ENCODE results near the gene SBK1. TPM values are rescaled to one million over a fixed set of nuclear protein-coding genes. Genes with fewer than 3 reads are reported as not detected.

Gene SBK1
- total and polyA plus RNA-seq, 10 of the 15 experiments (the other 5 are each of a cell fraction or from before 2014, with no cell fraction given): 0.04 to 0.26 (median 0.06) TPM; not detected in 4

DNA sequence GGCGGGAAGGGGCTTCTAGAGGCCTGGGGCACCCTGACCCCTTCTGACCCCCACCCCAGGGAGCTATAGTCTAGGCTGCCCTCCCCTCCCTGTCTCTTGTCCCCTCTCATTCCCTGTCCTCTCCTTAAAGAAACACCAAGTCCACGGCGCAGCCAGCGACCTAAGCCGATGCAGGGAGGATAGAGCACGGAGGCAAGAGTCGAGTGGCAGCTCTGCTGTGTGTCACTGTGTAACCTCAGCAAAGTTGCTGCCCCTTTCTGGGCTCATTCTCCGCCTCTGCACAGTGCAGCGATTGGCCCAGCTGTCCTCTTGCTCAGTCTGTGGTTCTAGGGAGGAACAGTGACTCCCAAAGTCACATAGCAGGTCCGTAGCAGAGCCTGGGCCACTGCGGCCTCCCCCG is 36.5 kb upstream of the SBK1 start:
- Histone ChIP-seq H3K79me2 (ENCODE audit: control insufficient read depth, insufficient read depth, low read length) (no peaks in the 10 kb centered on the region), H3K9ac (ENCODE audit: control insufficient read depth, insufficient read depth, low read length) (no peak overlapping the region), H4K20me1 (ENCODE audit: control insufficient read depth, insufficient read depth) (no peaks in the 10 kb centered on the region), H3K9me3 (replicated peaks; ENCODE audit: control insufficient read depth, insufficient read depth, low read length) (no peaks in the 10 kb centered on the region), H3K36me3 (ENCODE audit: control insufficient read depth in 2 of 2, insufficient read depth in 2 of 2, low read length in 1 of 2) (no peaks in the 10 kb centered on the region), H2AFZ (ENCODE audit: control insufficient read depth, low read depth, low read length) (no peak overlapping the region), H3K4me2 (ENCODE audit: control insufficient read depth, insufficient read depth) (no peak overlapping the region), H3K4me1 (ENCODE audit: control insufficient read depth, insufficient read depth, low read length) (no peaks in the 10 kb centered on the region), H3K27ac (ENCODE audit: control insufficient read depth, insufficient read depth) (no peak overlapping the region), H3K4me3 (no peak overlapping the region), H3K27me3 (replicated peaks in 1 of 2; ENCODE audit: control insufficient read depth in 2 of 2, insufficient read depth in 2 of 2, low read length in 1 of 2) (no peaks in the 10 kb centered on the region; a peak in 2 of 4 replicates)
- intact Hi-C loops (cut with micrococcal nuclease; ENCODE audit: unreplicated experiment): no loop called here
- ChIA-PET RAD21 (ENCODE audit: unreplicated experiment) (no interaction called here), POLR2A (no interaction called here), SMC1A (ENCODE audit: uncharacterized antibody, unreplicated experiment) (no interaction called here), CTCF (no interaction called here)
- in situ Hi-C loops (cut with MboI): no loop called here
- FAIRE-seq (no peak), DNase-seq (ENCODE audit: low read depth, low spot score) (no peak), ATAC-seq (no peak)
- no peak for TF ChIP-seq RCOR1 (conservative IDR thresholded peaks at IDR 0.05; ENCODE audit: low read depth, low read length)
- TF ChIP-seq SREBF2 (IDR thresholded peaks at IDR 0.05; ENCODE audit: low read length): no peak
- TF ChIP-seq ZNF207 (IDR thresholded peaks at IDR 0.05; ENCODE audit: borderline replicate concordance): no peak
- TF ChIP-seq SPI1 (IDR thresholded peaks at IDR 0.05; ENCODE audit: borderline replicate concordance, insufficient read depth, low read depth, low read length): no peak
- TF ChIP-seq, protein P1, sequence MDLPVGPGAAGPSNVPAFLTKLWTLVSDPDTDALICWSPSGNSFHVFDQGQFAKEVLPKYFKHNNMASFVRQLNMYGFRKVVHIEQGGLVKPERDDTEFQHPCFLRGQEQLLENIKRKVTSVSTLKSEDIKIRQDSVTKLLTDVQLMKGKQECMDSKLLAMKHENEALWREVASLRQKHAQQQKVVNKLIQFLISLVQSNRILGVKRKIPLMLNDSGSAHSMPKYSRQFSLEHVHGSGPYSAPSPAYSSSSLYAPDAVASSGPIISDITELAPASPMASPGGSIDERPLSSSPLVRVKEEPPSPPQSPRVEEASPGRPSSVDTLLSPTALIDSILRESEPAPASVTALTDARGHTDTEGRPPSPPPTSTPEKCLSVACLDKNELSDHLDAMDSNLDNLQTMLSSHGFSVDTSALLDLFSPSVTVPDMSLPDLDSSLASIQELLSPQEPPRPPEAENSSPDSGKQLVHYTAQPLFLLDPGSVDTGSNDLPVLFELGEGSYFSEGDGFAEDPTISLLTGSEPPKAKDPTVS (IDR thresholded peaks at IDR 0.05; ENCODE audit: low read depth, low read length): no peak
- no peak for TF ChIP-seq ASH2L (IDR thresholded peaks at IDR 0.05; ENCODE audit: borderline replicate concordance, low read depth)
- TF ChIP-seq EGR1 (IDR thresholded peaks at IDR 0.05; ENCODE audit: borderline replicate concordance in 1 of 2, low read depth in 2 of 2, low read length in 2 of 2): no peak
- TF ChIP-seq, protein P2, sequence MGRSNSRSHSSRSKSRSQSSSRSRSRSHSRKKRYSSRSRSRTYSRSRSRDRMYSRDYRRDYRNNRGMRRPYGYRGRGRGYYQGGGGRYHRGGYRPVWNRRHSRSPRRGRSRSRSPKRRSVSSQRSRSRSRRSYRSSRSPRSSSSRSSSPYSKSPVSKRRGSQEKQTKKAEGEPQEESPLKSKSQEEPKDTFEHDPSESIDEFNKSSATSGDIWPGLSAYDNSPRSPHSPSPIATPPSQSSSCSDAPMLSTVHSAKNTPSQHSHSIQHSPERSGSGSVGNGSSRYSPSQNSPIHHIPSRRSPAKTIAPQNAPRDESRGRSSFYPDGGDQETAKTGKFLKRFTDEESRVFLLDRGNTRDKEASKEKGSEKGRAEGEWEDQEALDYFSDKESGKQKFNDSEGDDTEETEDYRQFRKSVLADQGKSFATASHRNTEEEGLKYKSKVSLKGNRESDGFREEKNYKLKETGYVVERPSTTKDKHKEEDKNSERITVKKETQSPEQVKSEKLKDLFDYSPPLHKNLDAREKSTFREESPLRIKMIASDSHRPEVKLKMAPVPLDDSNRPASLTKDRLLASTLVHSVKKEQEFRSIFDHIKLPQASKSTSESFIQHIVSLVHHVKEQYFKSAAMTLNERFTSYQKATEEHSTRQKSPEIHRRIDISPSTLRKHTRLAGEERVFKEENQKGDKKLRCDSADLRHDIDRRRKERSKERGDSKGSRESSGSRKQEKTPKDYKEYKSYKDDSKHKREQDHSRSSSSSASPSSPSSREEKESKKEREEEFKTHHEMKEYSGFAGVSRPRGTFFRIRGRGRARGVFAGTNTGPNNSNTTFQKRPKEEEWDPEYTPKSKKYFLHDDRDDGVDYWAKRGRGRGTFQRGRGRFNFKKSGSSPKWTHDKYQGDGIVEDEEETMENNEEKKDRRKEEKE (IDR thresholded peaks at IDR 0.05): no peak
- TF ChIP-seq, protein P3, sequence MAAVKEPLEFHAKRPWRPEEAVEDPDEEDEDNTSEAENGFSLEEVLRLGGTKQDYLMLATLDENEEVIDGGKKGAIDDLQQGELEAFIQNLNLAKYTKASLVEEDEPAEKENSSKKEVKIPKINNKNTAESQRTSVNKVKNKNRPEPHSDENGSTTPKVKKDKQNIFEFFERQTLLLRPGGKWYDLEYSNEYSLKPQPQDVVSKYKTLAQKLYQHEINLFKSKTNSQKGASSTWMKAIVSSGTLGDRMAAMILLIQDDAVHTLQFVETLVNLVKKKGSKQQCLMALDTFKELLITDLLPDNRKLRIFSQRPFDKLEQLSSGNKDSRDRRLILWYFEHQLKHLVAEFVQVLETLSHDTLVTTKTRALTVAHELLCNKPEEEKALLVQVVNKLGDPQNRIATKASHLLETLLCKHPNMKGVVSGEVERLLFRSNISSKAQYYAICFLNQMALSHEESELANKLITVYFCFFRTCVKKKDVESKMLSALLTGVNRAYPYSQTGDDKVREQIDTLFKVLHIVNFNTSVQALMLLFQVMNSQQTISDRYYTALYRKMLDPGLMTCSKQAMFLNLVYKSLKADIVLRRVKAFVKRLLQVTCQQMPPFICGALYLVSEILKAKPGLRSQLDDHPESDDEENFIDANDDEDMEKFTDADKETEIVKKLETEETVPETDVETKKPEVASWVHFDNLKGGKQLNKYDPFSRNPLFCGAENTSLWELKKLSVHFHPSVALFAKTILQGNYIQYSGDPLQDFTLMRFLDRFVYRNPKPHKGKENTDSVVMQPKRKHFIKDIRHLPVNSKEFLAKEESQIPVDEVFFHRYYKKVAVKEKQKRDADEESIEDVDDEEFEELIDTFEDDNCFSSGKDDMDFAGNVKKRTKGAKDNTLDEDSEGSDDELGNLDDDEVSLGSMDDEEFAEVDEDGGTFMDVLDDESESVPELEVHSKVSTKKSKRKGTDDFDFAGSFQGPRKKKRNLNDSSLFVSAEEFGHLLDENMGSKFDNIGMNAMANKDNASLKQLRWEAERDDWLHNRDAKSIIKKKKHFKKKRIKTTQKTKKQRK (IDR thresholded peaks at IDR 0.05; ENCODE audit: low read depth, low read length): no peak
- TF ChIP-seq CBX5 (IDR thresholded peaks at IDR 0.05; ENCODE audit: low read depth): no peak
- no peak for TF ChIP-seq SUPT20H (IDR thresholded peaks at IDR 0.05; ENCODE audit: borderline replicate concordance, control insufficient read depth, low read depth, low read length)
- no peak for TF ChIP-seq RAD51 (IDR thresholded peaks at IDR 0.05)
- no TSS peak for BruUV-seq (replicated peaks)
- WGBS (ENCODE audit: insufficient coverage, insufficient replicate concordance, low lambda C conversion rate, missing lambda C conversion rate): 70% methylated on average over 12 of the region's 12 CpGs

Data from GM12878 (cell line).